Stimulated activated memory B cell treated with anti-CD40 and anti-IgM and Interleukin-4, amounts not matched to agents 10 μg/mL and 1 μg/mL and 100 μg/mL, for 72 hours (primary cell): ENCODE data around the gene CENPF.
"Not testable (repeated sequence)": the region's sequence is repeated elsewhere in the genome, so short reads cannot be mapped to it uniquely, and the experiment has no call there.

Experiments
- ATAC-seq: fragments of 150-1000 bp; cut with Tn5 transposase; 2 replicates; pipeline ENCODE4 v1.10.0; 2021
- H3K27ac Mint-ChIP-seq: one replicate; pipeline ENCODE4 v1.8.0; 2022; ENCODE audit warnings: mild to moderate bottlenecking, mixed read lengths
- H3K27me3 Mint-ChIP-seq: one replicate; pipeline ENCODE4 v1.8.0; 2022; ENCODE audit warnings: mixed read lengths
- H3K36me3 Mint-ChIP-seq: one replicate; pipeline ENCODE4 v1.8.0; 2022; ENCODE audit warnings: mixed read lengths
- H3K4me1 Mint-ChIP-seq: one replicate; pipeline ENCODE4 v1.8.0; 2022; ENCODE audit warnings: mixed read lengths
- H3K4me3 Mint-ChIP-seq: one replicate; pipeline ENCODE4 v1.8.0; 2022; ENCODE audit warnings: mild to moderate bottlenecking, moderate library complexity, mixed read lengths
- H3K9me3 Mint-ChIP-seq: one replicate; pipeline ENCODE4 v1.8.0; 2022; ENCODE audit warnings: mixed read lengths

Gene CENPF

GRCh38 chr1:214574598-214575411 is 28.2 kb upstream of the CENPF start:
- Mint-ChIP-seq H3K4me1 (peaks cover 6% of the 10 kb centered on the region), H3K9me3 (peaks cover 18% of the 10 kb centered on the region), H3K4me3 (no peak overlapping the region), H3K27me3 (no peaks in the 10 kb centered on the region), H3K36me3 (peaks cover 9% of the 10 kb centered on the region), H3K27ac (no peak overlapping the region)
- no peak for ATAC-seq

- H3K27me3 Mint-ChIP-seq = not testable (repeated sequence)
- peaks cover 18% of the 10 kb centered on the region for H3K9me3 Mint-ChIP-seq
Observed at GRCh38 chr1:214576120-214576519, 26.9 kb upstream of the CENPF start.

DNA sequence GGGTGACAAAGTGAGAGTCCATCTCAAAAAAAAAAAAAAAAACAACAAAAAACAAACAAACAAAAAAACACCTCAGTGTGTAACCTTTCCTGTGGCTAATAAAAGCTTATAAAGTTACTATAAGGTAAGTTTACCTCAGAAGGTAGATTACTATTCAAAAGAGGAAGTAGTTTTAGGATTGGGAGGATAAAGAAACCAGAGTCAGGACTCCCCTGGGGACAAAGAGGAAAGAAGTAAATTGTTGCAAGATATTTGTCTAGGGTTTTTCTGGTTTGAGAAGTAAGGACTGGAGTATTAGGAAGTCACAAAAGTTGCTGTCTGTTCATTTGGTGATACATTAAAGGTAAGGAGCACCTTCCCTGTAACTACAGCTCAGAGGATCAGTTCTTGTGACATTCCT is 23.8 kb upstream of the CENPF start:
- Mint-ChIP-seq H3K4me1 (peaks cover 6% of the 10 kb centered on the region), H3K36me3 (peaks cover 9% of the 10 kb centered on the region), H3K4me3 (no peak overlapping the region), H3K9me3 (peaks cover 18% of the 10 kb centered on the region), H3K27ac (no peak overlapping the region), H3K27me3 (no peaks in the 10 kb centered on the region)
- no peak for ATAC-seq

More at GRCh38 chr1:214576120-214576519, 26.9 kb upstream of the CENPF start:
- H3K36me3 Mint-ChIP-seq, ATAC-seq, H3K4me1 Mint-ChIP-seq, H3K4me3 Mint-ChIP-seq, H3K27ac Mint-ChIP-seq: not testable (repeated sequence)

DNA sequence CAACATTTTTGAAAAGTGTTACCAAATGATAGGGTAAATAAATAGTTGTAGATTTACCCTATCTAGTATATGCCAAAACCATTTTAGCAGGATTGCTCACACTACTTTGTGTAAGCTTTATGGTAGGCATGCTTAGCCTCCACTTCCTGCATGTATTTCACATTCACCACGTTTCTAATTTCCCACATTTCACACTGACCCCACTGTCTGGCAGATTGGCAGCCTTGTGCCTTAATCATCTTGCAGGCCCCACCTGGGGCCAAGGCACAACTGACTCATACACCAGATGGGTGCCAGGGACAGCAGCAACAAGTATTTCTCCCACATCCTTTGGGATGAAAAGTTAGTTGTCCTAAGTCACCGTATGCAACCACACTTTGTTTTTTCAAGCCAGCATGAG is 21.2 kb upstream of the CENPF start:
- no peak for ATAC-seq
- H3K9me3 Mint-ChIP-seq = peaks cover 9% of the 10 kb centered on the region
- no peak overlapping the region for H3K4me3 Mint-ChIP-seq
- no peaks in the 10 kb centered on the region for H3K27me3 Mint-ChIP-seq
- H3K27ac Mint-ChIP-seq = no peak overlapping the region
- H3K4me1 Mint-ChIP-seq = peaks cover 6% of the 10 kb centered on the region
- no peaks in the 10 kb centered on the region for H3K36me3 Mint-ChIP-seq

DNA sequence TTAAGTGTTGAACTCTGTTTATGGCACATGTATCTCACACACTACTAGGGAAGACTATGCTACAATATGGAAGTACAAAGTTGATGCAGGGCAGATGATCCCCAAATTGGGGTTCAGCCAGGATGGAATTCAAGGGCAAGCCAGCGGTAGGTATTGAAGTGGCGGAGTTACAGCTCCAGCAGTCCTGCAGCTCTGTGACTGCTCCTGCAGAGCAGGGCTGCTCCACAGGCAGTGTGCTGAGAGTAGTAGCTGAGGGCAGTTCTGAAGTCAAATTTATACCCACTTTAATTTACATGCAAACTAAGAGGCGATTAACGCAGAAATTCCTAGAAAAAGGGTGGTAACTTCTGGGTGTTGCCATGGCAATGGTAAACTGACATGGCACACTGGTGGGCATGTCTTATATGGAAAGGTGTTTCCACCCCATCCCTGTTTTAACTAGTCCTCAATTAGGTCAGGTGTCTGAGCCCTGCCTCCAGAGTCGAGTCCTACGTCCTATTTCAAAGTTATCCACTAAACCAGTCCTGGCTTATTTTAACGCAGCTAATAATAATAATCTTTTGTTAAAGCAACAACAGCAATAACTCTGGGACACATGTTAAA is 20.6 kb upstream of the CENPF start:
- H3K27ac Mint-ChIP-seq = no peak overlapping the region
- no peaks in the 10 kb centered on the region for H3K27me3 Mint-ChIP-seq
- no peak overlapping the region for H3K4me3 Mint-ChIP-seq
- no peaks in the 10 kb centered on the region for H3K36me3 Mint-ChIP-seq
- peaks cover 6% of the 10 kb centered on the region for H3K4me1 Mint-ChIP-seq
- H3K9me3 Mint-ChIP-seq = peaks cover 6% of the 10 kb centered on the region
- ATAC-seq = no peak

- peaks cover under 1% of the 10 kb centered on the region for H3K27me3 Mint-ChIP-seq
- no peaks in the 10 kb centered on the region for H3K36me3 Mint-ChIP-seq
- peaks cover under 1% of the 10 kb centered on the region for H3K9me3 Mint-ChIP-seq
- H3K4me3 Mint-ChIP-seq = no peak overlapping the region
- peaks cover 6% of the 10 kb centered on the region for H3K4me1 Mint-ChIP-seq
- no peak overlapping the region for H3K27ac Mint-ChIP-seq
- no peak for ATAC-seq
Observed at GRCh38 chr1:214583113-214583512, 19.9 kb upstream of the CENPF start.

DNA sequence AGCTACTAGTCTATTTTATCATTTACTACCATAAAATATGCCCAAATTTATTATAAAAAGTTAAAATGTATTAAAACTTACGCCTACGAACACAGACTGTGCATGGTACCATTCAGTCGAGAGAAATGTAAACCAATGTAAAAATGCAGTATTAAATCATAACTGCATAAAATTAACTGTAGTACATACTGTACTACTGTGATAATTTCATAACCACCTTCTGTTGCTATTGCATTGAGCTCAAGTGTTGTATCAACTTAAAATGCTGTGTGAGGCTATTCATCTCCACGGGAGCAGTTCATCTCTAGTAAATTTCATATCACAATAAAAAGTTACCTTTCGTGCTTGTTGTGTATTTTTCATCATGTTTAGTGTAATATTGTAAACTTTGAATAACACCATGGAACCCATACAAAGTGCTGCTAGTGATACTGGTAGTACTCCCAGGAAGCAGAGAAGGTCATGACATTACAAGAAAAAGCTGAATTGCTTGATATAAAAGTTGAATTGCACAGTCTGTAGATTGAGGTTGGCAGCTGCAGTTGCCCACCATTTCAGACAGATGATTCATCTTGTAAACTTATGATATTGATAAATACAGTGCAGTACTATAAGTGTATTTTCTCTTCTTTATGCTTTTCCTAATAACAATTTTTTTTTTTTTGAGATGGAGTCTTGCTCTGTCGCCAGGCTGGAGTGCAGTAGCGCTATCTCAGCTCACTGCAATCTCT is 19.0 kb upstream of the CENPF start:
- no peak overlapping the region for H3K27ac Mint-ChIP-seq
- no peak overlapping the region for H3K4me3 Mint-ChIP-seq
- peaks cover 5% of the 10 kb centered on the region for H3K4me1 Mint-ChIP-seq
- no peaks in the 10 kb centered on the region for H3K36me3 Mint-ChIP-seq
- no peak for ATAC-seq
- peaks cover 8% of the 10 kb centered on the region for H3K27me3 Mint-ChIP-seq
- no peaks in the 10 kb centered on the region for H3K9me3 Mint-ChIP-seq

GRCh38 chr1:214584805-214585766 is 17.9 kb upstream of the CENPF start:
- H3K4me3 Mint-ChIP-seq = no peak overlapping the region
- no peaks in the 10 kb centered on the region for H3K36me3 Mint-ChIP-seq
- no peak for ATAC-seq
- H3K9me3 Mint-ChIP-seq = no peaks in the 10 kb centered on the region
- no peak overlapping the region for H3K27ac Mint-ChIP-seq
- H3K27me3 Mint-ChIP-seq = peaks cover 12% of the 10 kb centered on the region
- H3K4me1 Mint-ChIP-seq = no peaks in the 10 kb centered on the region

- no peaks in the 10 kb centered on the region for H3K4me1 Mint-ChIP-seq
- H3K4me3 Mint-ChIP-seq = no peak overlapping the region
- H3K9me3 Mint-ChIP-seq = no peaks in the 10 kb centered on the region
- peaks cover 27% of the 10 kb centered on the region for H3K27me3 Mint-ChIP-seq
- no peak overlapping the region for H3K27ac Mint-ChIP-seq
- ATAC-seq = no peak
- H3K36me3 Mint-ChIP-seq = no peaks in the 10 kb centered on the region
Observed at GRCh38 chr1:214586621-214587020, 16.4 kb upstream of the CENPF start.

DNA sequence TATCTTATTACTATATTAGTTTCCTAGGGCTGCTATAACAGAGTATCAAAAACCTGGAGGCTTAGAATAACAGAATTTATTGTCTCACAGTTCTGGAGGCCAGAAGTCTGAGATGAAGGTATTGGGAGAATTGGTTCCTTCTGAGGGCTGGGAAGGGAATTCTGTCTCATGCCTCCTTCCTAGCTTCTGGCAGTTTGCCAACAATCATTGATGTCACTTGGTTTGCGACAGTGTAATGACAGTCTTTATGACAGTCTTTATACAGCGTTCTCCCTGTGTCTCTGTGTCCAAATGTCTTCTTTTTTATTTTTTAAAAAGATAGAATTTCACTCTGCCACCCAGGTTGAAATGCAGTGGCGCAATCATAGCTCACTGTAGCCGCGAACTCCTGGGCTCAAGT is 15.8 kb upstream of the CENPF start:
- Mint-ChIP-seq H3K27me3 (peaks cover 32% of the 10 kb centered on the region), H3K27ac (no peak overlapping the region), H3K36me3 (no peaks in the 10 kb centered on the region), H3K9me3 (no peaks in the 10 kb centered on the region), H3K4me1 (no peaks in the 10 kb centered on the region), H3K4me3 (no peak overlapping the region)
- no peak for ATAC-seq

DNA sequence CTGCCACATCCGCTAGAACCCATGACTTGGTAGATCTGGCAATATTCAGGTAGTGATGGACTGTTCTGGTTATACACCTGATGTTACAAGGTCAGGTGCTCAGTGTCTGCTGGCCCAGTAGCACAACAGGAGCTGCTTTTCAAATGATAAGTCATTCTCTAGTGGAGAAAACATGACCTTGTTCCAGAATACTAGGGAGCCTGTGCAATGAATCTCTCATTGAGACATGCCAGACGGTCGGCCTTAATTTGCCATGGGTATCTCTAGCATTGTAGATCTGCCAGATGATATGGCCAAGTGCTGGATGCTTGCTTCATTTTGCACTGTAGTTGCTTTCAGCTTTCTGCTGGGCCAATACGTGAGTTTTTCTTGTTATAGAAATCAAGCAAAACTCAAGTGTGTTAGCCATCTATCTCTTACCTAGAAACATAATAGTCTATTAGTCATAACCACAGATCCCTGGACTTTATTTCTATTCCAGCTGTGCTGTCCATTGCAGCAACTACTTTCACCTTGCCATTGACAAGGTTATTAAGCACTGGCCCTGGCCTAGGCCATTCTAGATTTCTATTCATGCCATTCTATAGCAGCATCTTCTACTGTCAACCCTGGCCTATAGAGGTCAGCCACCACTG is 13.9 kb upstream of the CENPF start:
- H3K9me3 Mint-ChIP-seq = no peaks in the 10 kb centered on the region
- no peak for ATAC-seq
- H3K27me3 Mint-ChIP-seq = peaks cover 33% of the 10 kb centered on the region
- H3K4me3 Mint-ChIP-seq = no peak overlapping the region
- no peaks in the 10 kb centered on the region for H3K4me1 Mint-ChIP-seq
- no peak overlapping the region for H3K27ac Mint-ChIP-seq
- H3K36me3 Mint-ChIP-seq = no peaks in the 10 kb centered on the region

- Mint-ChIP-seq H3K4me1 (no peaks in the 10 kb centered on the region), H3K4me3 (no peak overlapping the region), H3K27ac (no peak overlapping the region), H3K27me3 (peaks cover 33% of the 10 kb centered on the region), H3K9me3 (no peaks in the 10 kb centered on the region), H3K36me3 (no peaks in the 10 kb centered on the region)
- ATAC-seq = no peak
Observed at GRCh38 chr1:214590696-214591095, 12.3 kb upstream of the CENPF start.

DNA sequence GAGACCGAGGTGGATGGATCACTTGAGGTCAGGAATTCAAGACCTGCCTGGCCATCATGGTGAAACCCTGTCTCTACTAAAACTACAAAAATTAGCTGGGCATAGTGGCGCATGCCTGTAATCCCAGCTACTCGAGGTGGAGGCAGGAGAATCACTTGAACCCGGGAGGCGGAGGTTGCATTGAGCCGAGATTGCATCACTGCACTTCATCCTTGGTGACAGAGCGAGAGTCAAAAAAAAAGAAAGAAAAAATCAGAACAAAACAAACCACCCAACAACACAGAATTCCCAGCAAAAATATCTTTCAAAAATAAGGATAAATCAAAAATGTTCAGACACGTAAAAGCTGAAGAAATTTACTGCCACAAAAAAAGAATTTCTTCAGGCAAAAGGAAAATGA is 11.1 kb upstream of the CENPF start:
- not testable (repeated sequence) for H3K36me3 Mint-ChIP-seq, H3K4me3 Mint-ChIP-seq, ATAC-seq, H3K27ac Mint-ChIP-seq, H3K9me3 Mint-ChIP-seq, H3K4me1 Mint-ChIP-seq
- H3K27me3 Mint-ChIP-seq = peaks cover 33% of the 10 kb centered on the region

GRCh38 chr1:214593158-214593557 is 9.8 kb upstream of the CENPF start:
- no peak overlapping the region for H3K4me3 Mint-ChIP-seq
- H3K9me3 Mint-ChIP-seq = no peaks in the 10 kb centered on the region
- no peak overlapping the region for H3K27ac Mint-ChIP-seq
- peaks cover 32% of the 10 kb centered on the region for H3K27me3 Mint-ChIP-seq
- no peak for ATAC-seq
- H3K36me3 Mint-ChIP-seq = no peaks in the 10 kb centered on the region
- H3K4me1 Mint-ChIP-seq = no peaks in the 10 kb centered on the region
